Activated T-cell treated with anti-CD3 and anti-CD28 coated beads for 24 hours (primary cell): ENCODE data around the gene WFIKKN2.
"Not testable (repeated sequence)": the region's sequence is repeated elsewhere in the genome, so short reads cannot be mapped to it uniquely, and the experiment has no call there.

Experiments
- DNase-seq: peaks from one replicate; pipeline ENCODE4 v3.0.0-alpha.2; 2020; ENCODE audit warnings: low read depth

Gene WFIKKN2

DNA sequence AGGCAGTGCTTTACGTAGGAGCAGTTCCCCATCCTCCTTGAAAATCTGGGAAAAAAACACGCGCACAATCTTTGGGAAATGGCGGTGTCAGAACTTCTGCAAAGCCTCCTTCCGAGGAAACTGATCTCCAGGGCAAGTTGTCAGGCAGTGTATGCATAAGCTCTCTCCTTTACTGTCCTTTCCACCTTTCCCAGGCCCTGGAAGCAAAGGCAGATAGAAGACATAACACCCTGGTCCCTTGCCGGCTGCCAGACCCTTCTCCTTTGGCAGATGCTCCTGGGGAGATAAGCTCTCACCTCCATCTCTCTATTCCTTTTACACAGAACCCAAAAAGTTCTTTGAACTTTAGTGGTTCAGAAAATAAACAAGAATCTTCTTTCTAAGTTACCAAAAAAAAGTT lies 18.4 kb downstream of the WFIKKN2 start:
- no peak for DNase-seq

DNA sequence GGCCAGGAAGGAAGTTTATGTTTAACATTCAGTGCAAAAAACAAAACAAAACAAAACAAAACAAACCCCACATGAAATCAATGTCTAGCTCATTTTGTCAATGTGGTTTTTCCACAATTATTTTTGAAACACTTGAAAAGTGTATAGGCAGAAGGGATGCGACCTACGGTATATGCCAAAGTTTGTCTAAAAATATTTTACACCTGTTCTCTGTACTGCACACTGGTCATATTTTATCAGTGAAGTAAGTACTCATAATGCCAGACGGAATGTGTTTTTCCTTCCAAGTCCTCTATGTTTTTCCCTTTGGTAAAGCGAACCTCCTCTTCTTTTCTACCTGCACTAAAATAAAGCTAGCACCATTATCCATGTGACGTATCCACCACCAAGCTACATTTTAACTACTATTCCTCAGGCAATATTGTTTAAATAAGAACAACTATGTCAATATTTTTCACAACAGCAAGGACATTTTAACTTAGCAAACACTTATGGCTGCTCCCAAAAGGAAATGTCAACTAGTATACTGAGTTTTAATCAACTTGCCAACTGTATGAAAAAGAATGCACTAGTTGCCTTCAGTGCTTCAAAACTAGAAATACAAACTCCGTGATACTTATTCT lies 20.4 kb downstream of the WFIKKN2 start:
- DNase-seq, result no peak

DNA sequence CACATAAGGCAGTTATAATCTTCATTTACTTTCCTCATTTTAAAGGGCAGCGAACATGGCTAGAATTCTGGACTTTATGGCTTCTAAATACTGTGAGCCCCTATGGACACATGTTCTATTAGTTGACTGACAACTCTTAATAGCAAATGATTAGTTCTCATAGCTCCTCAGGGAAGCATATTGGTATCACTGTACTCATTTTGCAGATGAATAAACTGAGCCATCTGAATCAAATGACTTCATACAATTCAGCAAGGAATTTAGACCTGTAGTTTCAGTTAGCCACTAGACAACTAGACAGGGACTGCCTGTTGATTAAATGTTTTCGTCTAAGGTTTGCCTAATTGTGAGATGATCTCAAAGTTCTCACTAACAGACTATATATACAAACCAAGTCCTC lies 21.0 kb downstream of the WFIKKN2 start:
- DNase-seq, result no peak

DNA sequence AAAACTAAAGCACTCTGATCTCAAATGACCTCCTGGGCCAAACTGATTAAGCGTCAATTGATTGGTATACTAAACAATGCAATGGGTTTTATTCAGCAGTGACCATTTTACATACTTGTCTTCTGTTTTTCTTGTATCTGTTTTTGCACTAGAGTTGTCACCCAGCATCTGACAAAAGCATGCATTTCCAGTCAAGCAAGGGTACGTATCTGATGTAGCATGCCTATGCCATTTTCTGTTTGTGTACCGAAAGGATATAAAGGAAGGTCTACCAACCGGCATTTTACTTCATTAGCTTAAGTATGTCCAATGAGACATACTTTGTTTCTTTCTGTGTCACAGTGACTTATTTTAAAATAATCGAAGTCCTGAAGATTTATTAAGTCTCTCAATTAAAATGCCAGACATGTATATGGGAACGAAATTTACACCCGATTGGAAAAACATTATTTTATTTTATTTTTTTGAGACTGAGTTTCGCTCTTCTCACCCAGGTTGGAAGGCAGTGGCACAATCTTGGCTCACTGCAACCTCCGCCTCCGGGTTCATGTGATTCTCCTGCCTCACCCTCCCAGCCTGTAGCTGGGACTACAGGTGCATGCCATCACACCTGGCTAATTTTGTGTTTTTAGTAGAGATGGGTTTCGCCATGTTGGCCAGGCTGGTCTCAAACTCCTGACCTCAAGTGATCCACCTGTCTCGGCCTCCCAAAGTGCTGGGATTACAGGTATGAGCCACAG lies 23.3 kb downstream of the WFIKKN2 start:
- no peak for DNase-seq

DNA sequence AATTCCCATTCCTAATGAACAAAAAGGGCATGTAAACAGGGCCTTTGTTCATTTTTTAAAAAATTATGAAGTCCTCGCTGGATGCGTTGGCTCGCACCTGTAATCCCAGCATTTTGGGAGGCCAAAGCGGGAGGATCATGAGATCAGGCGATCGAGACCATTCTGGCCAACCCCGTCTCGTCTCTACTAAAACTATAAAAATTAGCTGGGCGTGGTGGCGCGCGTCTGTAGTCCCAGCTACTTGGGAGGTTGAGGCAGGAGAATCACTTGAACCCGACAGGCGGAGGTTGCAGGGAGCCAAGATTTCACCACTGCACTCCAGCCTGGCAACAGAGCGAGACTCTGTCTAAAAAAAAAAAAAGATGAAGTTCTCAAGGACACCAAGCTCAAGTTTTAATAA lies 24.3 kb downstream of the WFIKKN2 start:
- not testable (repeated sequence) for DNase-seq

DNA sequence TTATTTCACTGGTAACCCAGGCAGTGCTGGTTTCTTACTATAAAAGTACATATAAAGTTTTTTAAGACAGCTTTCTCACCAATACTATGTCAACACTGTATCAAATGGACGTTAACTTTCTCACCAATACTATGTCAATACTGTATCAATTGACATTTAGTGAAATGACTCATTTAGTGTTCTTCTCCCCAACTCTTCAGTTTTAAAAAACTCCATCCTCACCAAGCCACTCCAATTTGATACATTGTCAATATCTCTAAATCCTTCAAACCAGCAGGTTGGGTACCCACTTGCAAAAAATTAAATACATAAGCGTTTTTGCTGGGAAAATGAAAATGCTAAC lies 25.9 kb downstream of the WFIKKN2 start:
- no peak for DNase-seq

DNA sequence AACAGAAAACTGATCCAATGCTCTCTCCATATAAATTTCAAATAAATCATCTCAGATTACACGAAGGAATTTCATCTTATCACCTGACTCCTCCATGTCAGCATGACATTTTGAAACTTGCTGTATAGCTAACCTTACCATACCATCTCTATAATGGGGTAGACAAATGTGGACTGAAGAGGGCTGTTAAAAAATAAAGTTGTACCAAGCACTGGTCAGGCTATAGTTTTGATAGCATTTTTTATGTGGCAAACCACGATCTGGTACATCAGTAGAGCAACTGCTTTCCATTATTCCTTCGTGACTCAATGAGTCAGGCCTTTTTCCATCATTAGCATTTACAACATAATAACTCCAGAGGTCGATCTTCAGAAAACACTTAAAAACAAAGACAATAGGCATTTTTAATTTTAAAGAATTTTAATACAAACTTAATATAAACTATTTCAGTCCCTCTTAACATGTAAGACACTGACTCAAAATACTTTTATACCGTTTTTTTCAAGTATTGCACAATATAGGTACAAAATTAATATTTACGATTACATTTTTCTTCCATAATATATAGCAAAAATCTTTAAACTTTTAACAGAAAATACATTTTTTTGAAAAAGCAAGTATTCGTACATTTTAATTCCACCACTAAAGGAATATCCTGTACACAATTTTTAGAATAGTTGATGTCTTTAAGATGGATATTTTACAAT lies 26.6 kb downstream of the WFIKKN2 start:
- DNase-seq, result no peak

DNA sequence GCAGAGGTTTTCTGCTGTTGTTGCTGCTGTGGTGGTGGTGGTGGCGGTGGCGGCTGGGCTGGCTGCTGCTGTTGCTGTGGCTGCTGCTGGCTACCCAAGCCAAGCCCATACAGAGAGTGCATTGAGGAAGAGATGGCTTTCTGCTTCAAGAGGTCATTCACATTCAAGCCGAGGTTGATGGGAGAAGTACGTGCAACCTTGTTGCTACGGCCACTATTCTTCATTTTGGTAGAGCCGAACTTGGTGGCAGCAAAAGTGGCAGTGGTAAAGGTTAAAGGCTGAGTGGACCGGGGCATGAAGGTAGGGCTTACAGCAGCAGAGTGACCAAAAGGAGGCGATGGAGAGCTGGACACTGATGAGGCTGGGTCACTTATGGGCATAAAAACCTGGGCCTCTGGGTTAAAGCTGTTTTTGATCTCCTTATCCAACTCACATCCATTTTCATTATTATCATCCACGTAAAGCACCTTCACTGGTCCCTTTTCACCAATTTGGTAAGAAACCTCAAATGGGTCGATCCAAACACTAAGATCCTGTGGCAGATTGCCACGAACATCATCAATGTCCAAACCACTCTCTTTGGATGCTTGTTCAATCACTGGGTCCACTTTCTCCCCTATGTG lies 27.9 kb downstream of the WFIKKN2 start:
- DNase-seq, result peak; percentile 12

DNA sequence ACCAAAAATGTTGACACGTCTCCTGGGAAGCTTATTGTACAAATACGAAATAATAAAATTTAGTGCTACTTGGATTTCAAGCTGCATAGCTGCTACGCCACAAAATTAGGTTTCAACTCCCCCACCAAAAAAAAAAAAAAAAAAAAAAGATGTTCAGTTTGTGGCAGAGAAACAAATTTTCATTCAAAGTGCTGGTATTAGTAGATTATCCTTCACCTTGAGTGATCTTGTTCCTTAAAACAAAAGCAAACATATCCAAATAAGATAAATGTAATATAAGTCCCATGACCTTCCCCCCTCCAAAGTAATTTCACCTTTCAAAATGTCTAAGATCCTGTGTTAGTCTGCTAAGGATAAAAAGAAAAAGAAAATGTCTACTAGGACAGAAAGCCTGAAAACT lies 28.5 kb downstream of the WFIKKN2 start:
- DNase-seq, result no peak

DNA sequence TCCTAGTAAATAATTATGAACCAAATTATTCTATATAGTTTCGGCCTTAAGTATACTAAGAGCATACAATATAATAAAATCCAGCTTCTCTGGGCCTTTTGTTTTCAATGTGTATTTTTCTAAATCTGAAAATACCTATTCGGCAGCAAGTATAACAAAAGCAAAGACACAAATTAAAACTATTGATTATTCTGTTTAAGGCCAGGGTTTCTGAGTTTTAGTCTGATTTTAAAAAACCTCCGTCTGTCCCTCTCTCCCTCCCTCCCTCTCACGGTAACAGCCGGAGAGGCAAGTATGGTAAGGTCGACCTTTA lies 29.3 kb downstream of the WFIKKN2 start:
- DNase-seq, result no peak

DNA sequence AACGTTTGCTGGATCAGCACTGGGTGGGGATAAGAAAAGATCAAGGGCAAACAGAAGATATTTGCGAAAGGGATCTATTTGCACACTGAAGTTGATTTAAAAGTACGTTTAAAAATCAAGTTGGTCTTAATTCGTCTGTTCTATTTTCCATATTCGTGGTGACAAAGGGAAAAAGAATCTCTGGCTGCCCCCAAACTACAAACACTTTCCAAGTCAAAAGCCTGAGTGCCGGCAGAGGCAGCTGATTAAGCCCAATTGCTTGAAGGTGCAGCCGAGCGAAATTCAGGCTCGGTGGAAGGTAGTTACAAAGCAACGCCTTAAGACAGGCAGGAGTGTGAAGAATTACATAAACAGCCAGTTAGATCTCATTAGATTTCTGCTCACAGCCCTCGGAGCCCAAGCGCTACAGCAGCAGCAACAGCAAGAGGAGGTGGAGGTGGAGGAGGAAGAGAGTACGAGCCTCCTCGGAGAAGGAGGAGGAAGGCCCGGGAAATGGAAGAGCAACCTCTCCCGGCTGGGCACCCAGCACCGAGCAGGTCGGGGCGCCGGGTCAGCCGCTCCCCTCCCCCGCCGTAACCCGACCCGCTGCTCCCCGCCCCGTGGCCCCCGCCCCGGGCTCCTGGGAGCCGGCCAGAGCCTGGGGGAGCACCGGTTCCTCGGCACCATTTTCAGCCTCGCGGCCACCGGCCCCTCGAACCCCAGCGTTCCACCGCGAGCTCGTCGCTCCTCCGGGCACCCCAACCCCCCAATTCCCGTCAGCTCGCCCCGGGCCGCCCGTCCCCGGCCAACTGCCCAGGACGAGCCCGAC lies 29.9 kb downstream of the WFIKKN2 start:
- peak; percentile 22 for DNase-seq

DNA sequence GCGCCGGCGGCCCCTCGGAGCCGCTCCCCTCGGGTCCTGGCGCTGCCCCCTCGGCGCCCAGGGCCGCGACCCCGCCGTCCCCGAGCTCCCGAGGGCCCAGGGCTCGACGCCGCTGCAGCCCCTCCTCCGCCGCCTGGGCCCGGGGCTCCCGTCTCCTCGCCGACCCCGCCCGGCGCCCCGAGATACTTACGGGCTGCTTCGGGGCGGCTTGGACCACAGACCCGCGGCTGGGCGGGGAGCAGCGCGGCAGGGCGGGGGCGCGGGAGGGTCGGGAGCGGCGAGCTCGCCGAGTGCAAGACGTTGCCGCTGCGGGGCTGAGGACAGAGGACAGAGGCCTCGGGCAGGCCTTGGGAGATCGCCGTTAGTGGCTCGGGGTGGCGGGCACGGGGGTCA lies 30.5 kb downstream of the WFIKKN2 start:
- no peak for DNase-seq

DNA sequence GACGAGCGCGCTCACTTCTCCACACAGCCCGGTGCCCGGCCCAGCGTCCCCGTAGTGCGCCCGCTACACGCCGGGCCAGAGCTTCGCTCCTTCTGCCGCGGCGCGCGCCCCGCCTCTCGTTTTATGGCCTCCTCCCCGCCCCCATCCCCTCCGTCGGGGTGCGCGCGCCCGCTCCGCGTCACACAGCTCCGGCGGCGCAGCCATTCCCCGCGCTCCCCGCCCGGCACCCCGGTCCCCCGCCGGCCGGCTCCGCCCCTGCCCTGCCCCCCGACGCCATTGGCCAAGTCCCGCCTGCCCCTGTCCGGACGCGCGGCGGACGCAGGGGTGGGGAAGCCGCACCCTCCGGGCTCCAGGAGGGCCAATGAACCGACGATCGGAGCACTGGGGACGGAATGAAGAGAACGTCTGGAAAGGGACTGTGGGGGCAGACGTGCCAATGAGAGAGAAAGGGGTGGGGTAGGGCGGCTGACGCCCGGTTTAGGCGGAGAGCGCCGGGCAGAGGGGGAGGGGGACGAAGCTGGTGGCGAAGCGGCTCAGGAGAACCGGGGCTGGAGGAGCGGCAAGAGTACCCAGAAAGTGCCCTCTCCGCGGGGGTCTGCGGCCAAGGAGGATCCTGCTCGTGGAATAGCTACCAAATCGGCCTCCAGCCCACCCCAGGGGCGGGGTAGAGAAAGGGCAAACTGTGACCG lies 31.0 kb downstream of the WFIKKN2 start, which contains the start of gene TOB1:
Gene TOB1 (minus strand): TSS at position 94 of the 689 bp plus-strand sequence. CDS start 2,337 bp downstream, outside the sequence.
- peak; percentile 95 for DNase-seq

DNA sequence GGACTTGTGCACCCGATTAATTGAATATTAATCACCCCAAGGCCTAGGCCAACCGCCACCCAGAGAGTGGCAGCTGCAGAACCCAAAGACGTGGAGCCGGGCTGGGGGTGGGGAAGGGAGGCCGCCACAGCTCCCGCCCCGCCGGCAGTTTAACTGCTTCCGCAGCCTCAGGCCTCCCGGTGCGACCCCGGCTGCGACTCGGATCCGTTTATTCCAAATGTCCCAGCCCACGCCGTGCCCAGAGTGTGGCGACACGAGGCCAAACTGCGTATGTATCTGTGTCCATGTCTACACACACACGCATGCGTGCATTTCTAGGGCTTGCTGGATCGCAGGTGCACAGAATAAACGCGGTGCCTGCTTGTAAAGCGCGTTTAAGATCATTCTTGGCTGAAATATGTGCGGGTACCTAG lies 31.6 kb downstream of the WFIKKN2 start:
- DNase-seq, result no peak

DNA sequence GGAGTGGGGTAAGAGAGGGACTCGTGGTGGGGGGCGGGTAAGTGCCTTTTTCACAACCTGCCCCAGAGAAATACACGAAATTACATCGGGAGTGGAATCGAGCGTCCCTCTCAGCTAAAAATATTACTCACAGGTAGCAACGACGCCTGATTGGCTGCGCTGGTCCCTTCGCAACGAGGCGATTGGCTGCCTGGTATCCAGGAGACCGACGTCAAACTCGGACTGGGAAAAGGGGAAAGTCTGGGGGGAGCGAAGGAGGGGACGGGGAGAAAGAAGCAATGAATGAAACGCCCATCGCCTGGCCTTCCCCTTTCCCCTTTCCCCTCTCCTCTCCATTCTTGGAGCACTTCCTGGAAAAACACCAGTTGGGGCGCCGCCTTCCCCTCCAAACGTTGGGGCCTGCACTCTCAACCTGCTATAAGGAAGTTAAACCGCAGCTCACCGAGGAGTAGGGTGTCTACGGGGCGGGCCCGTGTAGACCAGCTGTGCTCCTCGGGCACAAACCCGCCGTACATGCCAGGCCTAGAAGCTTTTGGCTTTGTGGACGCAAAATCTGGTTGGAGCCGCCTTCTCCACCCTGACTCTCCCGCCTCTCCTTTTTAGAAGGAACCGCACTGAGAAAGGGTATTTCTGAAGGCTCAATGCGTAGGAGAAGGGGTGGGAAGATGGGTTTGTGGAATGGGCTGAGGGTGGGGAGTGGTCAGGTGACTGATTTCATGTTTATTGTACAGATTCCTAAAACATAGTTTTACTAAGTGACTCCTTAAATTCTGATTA lies 32.2 kb downstream of the WFIKKN2 start:
- DNase-seq, result peak; percentile 77

DNA sequence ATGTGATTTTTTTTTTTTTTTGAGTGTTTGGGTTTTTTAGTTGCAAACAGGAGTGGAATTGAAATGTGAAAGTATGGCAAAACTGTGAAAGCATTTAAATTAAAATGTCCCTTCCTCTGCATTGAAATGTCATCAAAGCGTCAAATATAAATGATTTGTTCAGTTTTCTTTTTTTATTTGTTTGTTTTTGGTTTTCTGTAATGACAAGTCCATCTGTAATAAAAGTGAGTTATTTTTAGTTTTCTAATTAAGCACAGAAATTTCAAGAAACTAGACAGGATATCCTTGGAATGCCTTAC lies 32.7 kb downstream of the WFIKKN2 start:
- DNase-seq, result no peak

DNA sequence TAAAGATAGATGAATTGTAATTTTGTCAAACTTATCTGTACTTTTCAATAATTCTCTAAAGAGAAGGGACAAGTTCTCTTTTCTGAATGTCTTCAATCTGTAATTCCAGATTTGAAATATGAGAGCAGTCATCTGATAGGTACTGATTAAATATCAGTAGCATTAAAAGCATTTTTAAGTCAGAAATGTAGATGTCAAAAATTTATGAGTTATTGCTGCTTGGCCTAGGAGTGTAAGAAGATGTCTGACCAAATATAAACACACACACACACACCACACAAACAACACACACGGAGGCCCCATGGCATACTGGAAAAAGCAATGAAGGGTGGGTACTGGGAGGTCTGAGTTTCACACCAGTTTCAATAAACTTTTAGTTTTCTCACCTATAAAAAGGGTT lies 33.2 kb downstream of the WFIKKN2 start:
- no peak for DNase-seq

DNA sequence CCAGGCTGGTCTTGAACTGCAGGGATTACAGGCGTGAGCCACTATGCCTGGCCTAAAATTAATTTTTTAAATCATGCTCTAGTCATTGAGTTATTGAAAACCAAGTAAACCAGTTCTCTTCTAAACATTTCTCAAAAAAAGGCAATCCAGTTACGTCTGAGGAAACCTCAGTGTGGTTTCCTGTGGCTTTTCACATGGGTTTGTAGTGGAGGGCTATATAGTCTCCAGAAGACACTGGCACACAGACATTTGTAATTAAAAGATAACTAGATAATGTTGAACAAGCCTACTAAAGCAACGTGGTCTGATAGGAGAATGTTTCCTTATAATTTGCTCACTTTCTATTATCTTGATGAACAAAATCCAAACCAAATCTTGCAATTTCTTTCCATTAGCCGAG lies 36.0 kb downstream of the WFIKKN2 start:
- peak; percentile 23 for DNase-seq

DNA sequence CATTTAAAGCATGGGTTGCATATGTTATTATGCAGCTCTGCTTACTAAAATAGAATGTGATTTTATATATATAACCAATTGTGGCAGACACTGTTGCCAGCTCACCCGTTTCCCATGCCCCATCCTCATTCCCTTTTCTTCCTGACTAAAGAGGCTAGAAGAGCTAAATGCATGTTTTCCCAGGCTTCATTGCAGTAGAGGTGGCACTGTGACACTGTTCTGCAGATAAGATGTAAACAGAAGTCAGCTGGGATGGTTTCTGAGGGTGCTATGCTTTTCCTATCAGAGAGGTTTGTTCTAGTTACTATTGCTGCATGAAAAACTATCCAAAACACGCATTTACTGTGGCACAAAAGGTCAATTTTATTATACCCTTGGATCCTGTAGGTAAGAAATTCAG lies 36.5 kb downstream of the WFIKKN2 start:
- no peak for DNase-seq

DNA sequence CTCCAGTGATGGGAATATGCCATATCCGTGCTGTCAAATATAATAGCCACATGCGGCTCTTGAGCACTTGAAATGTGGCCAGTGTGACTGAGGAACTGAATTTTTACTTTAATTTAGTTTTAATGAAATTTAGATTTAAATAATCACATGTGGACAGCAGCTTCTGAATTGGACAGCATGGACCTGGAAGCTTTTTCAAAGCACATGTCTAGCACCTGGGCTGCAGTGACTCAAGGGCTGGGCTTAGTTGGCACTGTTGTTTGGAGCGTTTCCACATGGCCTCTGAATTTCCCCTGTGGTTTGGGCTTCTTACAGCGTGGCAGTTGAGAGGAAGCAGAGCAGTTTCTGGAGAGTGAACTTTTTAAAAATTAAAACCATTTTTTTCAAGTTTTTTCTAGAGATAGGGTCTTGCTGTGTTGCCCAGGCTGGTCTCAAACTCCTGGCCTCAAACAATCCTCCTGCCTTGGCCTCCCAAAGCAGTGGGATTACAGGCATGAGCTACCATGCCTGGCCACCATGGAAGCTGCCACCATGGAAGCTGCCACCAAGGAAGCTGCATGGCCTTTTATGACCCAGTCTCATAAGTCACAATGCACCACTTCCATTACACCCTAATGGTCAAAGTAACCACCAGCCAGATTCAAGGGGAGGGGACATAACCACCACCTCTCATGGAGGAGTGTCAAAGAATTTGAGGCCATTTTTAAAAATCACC lies 37.5 kb downstream of the WFIKKN2 start:
- peak; percentile 49 for DNase-seq
